Sigmoid colon (tissue), 4 donors: ENCODE results near the gene CERS2.

Experiments used
- EP300 ChIP-seq, 4 donors: sonication (generic); formaldehyde crosslinking; IDR thresholded peaks; one replicate each; pipeline ENCODE4 v1.6.1; 2017; ENCODE audit warnings: antibody characterized with exemption in 4 of 4
- POLR2A ChIP-seq, 2 donors: fragments of 450-650 bp; IDR thresholded peaks; one replicate each; pipeline ENCODE4 v1.6.1; 2016; ENCODE audit warnings: antibody characterized with exemption in 2 of 2, mild to moderate bottlenecking in 2 of 2, moderate library complexity in 2 of 2
- POLR2AphosphoS5 ChIP-seq, 4 donors: sonication (generic); formaldehyde crosslinking; IDR thresholded peaks; one replicate each; pipeline ENCODE4 v1.6.1; 2017; ENCODE audit warnings: antibody characterized with exemption in 4 of 4
- TF ChIP-seq, protein P1 (sequence below), 4 experiments: fragments of 450-650 bp in 3 of 4; fragments of 200-600 bp in 1 of 4; IDR thresholded peaks; one replicate each; pipeline ENCODE4 v1.5.1; 2016 to 2019; ENCODE audit warnings: antibody characterized with exemption in 4 of 4, mild to moderate bottlenecking in 3 of 4, moderate library complexity in 2 of 4

DNA sequence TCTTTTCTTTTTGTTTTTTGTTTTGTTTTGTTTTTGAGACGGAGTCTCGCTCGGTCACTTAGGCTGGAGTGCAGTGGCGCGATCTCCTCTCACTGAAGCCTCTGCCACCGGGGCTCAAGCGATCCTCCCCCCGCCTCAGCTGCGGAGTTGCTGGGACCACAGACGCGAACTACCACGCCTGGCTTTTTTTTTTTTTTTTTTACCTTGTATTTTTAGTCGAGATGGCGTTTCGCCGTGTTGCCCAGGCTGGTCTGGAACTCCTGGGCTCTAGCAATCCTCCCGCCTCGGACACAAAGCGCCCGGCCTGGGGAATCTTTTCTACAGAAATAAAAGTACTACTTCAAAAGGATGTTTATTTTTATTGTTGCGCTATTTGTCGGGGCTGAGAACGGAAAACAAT, 49.6 kb downstream of the CERS2 start:
- no peak for TF ChIP-seq POLR2AphosphoS5 (IDR thresholded peaks at IDR 0.05)
- TF ChIP-seq, protein P1, sequence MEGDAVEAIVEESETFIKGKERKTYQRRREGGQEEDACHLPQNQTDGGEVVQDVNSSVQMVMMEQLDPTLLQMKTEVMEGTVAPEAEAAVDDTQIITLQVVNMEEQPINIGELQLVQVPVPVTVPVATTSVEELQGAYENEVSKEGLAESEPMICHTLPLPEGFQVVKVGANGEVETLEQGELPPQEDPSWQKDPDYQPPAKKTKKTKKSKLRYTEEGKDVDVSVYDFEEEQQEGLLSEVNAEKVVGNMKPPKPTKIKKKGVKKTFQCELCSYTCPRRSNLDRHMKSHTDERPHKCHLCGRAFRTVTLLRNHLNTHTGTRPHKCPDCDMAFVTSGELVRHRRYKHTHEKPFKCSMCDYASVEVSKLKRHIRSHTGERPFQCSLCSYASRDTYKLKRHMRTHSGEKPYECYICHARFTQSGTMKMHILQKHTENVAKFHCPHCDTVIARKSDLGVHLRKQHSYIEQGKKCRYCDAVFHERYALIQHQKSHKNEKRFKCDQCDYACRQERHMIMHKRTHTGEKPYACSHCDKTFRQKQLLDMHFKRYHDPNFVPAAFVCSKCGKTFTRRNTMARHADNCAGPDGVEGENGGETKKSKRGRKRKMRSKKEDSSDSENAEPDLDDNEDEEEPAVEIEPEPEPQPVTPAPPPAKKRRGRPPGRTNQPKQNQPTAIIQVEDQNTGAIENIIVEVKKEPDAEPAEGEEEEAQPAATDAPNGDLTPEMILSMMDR (IDR thresholded peaks at IDR 0.05), result no peak
- TF ChIP-seq POLR2A (IDR thresholded peaks at IDR 0.05), result no peak
- TF ChIP-seq EP300 (IDR thresholded peaks at IDR 0.05), result no peak
